CD4-positive, alpha-beta T cell (primary cell): Measurements from ENCODE around the gene ZNF81. TPM values are rescaled to one million over a fixed set of nuclear protein-coding genes. Genes with fewer than 3 reads are reported as not detected.
"Not testable (repeated sequence)": the region's sequence is repeated elsewhere in the genome, so short reads cannot be mapped to it uniquely, and the experiment has no call there.

Source experiments
- ATAC-seq: fragments of 200-7000 bp; cut with Tn5 transposase; one replicate; pipeline ENCODE4 v1.10.0; 2022; ENCODE audit warnings: mild to moderate bottlenecking; ENCODE audit not compliant: poor library complexity
- CTCF ChIA-PET: fragments of 350-600 bp; sonication (Branson Sonifier 250); formaldehyde crosslinking; loops from one replicate; lab custom pipeline; 2021; ENCODE audit warnings: antibody characterized with exemption, inconsistent platforms; lab: Charles Lee
- POLR2A ChIA-PET: fragments of 350-600 bp; sonication (Branson Sonifier 250); formaldehyde crosslinking; loops from one replicate; lab custom pipeline; 2021; ENCODE audit warnings: antibody characterized with exemption, inconsistent platforms; lab: Charles Lee
- DNase-seq, 14 experiments: peaks; one replicate each; pipeline ENCODE4 v3.0.0-alpha.2; 2013 to 2020; ENCODE audit warnings: mixed read lengths in 2 of 14
- H3K27ac ChIP-seq, 2 donors: one replicate each; pipeline versions ENCODE4 v1.5.1 to v1.7.0; 2013; ENCODE audit warnings: low read length in 2 of 2, low read depth in 1 of 2, mild to moderate bottlenecking in 1 of 2
- H3K27me3 ChIP-seq, 2 experiments: 1 replicate in 1 of 2; 2 replicates in 1 of 2; pipeline versions ENCODE4 v1.6.1 to v1.7.0; 2013; ENCODE audit warnings: low read length in 2 of 2, control low read depth in 1 of 2, mild to moderate bottlenecking in 1 of 2, moderate library complexity in 1 of 2; ENCODE audit not compliant: insufficient read depth in 2 of 2, control insufficient read depth in 1 of 2
- H3K36me3 ChIP-seq: one replicate; pipeline ENCODE4 v1.6.1; 2013; ENCODE audit warnings: low read length, control low read depth; ENCODE audit not compliant: insufficient read depth
- H3K4me1 ChIP-seq: one replicate; pipeline ENCODE4 v1.6.1; 2013; ENCODE audit warnings: low read length, control low read depth; ENCODE audit not compliant: insufficient read depth
- H3K4me3 ChIP-seq: one replicate; pipeline ENCODE4 v1.5.1; 2013; ENCODE audit warnings: mild to moderate bottlenecking, low read length, moderate library complexity
- H3K9me3 ChIP-seq, 2 experiments: 1 replicate in 1 of 2; 2 replicates in 1 of 2; pipeline versions ENCODE4 v1.6.1 to v1.7.0; 2013; ENCODE audit warnings: low read length in 2 of 2, mild to moderate bottlenecking in 2 of 2, control low read depth in 1 of 2, moderate library complexity in 1 of 2; ENCODE audit not compliant: control insufficient read depth in 1 of 2, insufficient read depth in 1 of 2
- H3K27ac Mint-ChIP-seq: one replicate; pipeline ENCODE4 v1.8.0; 2020; ENCODE audit warnings: mixed read lengths
- H3K27me3 Mint-ChIP-seq: one replicate; pipeline ENCODE4 v1.8.0; 2021; ENCODE audit warnings: mixed read lengths
- H3K36me3 Mint-ChIP-seq: one replicate; pipeline ENCODE4 v1.8.0; 2021; ENCODE audit warnings: low read depth, mixed read lengths
- H3K4me1 Mint-ChIP-seq: one replicate; pipeline ENCODE4 v1.8.0; 2021; ENCODE audit warnings: low read depth, mixed read lengths
- H3K4me3 Mint-ChIP-seq: one replicate; pipeline ENCODE4 v1.8.0; 2020; ENCODE audit warnings: mild to moderate bottlenecking, mixed read lengths
- H3K9me3 Mint-ChIP-seq: one replicate; pipeline ENCODE4 v1.8.0; 2020; ENCODE audit warnings: mixed read lengths
- intact Hi-C, 2 experiments: fragments of 100-400 bp; cut with DNase I in 1 of 2; cut with micrococcal nuclease in 1 of 2; formaldehyde crosslinking; loops; one replicate each; pipeline versions ENCODE4 v1.15.1 to v1.9.0; 2023 to 2025; cut with DNase I, micrococcal nuclease
- total RNA-seq, 174 experiments: library from RNA in 2 of 174; stranded (reverse) in 2 of 174; gene quantifications; one replicate each; pipeline ENCODE4 v1.2.3 and lab custom pipeline; 2021 to 2026
- TF ChIP-seq, protein P1 (sequence below): fragments of 200-600 bp; IDR thresholded peaks from one replicate; pipeline ENCODE4 v1.8.0; 2022; ENCODE audit warnings: antibody characterized with exemption, mild to moderate bottlenecking

The ZNF81 gene
- total RNA-seq, 2 experiments from 2014 or later, result 5.1 to 5.7 TPM

DNA sequence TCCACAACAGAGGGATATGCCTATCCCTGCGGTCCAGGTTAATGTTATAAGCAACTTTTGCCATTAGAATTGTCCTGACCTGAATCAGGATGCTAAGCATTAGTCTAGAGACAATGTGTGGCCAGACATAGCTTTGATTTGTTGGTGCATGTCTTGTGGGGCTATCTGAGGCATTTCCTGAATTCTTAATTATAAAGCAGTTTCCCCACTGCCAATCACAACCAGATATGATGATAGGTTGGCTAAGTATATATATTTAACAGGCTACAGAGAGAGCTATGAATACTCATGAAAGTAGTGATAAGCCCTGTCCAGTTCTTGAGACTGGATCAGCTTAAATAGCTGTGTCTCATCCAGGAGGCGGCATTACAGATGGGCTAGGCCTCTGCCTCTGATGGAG is 37.8 kb upstream of the ZNF81 start:
- ATAC-seq, result no peak
- Histone ChIP-seq H3K27ac (no peak overlapping the region), H3K4me3 (no peak overlapping the region), H3K36me3 (no peaks in the 10 kb centered on the region), H3K9me3 (no peaks in the 10 kb centered on the region), H3K4me1 (no peaks in the 10 kb centered on the region), H3K27me3 (no peaks in the 10 kb centered on the region)
- CTCF ChIA-PET, result no interaction called here
- TF ChIP-seq, protein P1, sequence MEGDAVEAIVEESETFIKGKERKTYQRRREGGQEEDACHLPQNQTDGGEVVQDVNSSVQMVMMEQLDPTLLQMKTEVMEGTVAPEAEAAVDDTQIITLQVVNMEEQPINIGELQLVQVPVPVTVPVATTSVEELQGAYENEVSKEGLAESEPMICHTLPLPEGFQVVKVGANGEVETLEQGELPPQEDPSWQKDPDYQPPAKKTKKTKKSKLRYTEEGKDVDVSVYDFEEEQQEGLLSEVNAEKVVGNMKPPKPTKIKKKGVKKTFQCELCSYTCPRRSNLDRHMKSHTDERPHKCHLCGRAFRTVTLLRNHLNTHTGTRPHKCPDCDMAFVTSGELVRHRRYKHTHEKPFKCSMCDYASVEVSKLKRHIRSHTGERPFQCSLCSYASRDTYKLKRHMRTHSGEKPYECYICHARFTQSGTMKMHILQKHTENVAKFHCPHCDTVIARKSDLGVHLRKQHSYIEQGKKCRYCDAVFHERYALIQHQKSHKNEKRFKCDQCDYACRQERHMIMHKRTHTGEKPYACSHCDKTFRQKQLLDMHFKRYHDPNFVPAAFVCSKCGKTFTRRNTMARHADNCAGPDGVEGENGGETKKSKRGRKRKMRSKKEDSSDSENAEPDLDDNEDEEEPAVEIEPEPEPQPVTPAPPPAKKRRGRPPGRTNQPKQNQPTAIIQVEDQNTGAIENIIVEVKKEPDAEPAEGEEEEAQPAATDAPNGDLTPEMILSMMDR, result no peak
- H3K4me1 Mint-ChIP-seq, result no peaks in the 10 kb centered on the region
- no peaks in the 10 kb centered on the region for H3K9me3 Mint-ChIP-seq
- no peaks in the 10 kb centered on the region for H3K27me3 Mint-ChIP-seq
- no peak overlapping the region for H3K4me3 Mint-ChIP-seq
- POLR2A ChIA-PET, result no interaction called here
- no peak for DNase-seq
- H3K27ac Mint-ChIP-seq, result no peak overlapping the region
- intact Hi-C loops, result no loop called here
- H3K36me3 Mint-ChIP-seq, result no peaks in the 10 kb centered on the region

DNA sequence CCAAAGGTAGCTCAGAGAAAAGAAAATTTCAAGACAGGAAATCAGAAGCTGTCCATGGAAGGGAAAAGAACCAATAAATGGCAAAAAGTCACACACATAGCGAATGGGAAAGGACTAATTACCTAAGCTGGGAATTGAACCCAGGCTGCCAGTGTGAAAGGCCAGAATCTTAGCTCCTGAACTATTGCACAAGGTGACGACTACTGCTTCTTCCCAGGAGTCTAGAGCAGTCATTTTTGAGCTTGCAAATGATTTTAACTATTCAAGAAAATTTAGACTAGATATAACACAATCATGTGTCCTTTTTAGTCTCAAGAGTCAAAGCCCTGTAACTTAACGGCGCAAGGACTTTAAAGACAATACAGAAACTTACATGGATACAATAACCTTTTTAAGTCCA is 34.1 kb upstream of the ZNF81 start:
- intact Hi-C loops, result no loop called here

DNA sequence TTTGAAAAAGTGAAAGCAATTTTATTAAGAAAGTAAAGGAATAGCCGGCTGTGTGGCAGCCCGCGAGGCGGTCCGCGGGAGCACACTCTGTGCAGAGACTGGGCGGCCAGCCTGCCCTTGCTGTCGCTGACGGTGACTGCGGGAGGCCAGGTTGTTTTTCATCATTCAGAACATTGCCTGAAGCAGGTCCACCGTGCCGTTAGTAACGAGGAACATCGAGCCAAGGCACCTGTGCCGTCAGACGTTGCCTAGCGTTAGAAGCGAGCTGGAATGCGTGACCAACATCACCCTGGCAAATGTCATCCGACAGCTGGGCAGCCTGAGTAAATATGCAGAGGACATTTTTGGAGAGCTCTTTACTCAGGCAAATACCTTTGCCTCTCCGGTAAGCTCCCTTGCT is 33.6 kb upstream of the ZNF81 start:
- H3K4me1 ChIP-seq, CTCF ChIA-PET, H3K4me1 Mint-ChIP-seq, H3K4me3 ChIP-seq, H3K36me3 Mint-ChIP-seq, H3K4me3 Mint-ChIP-seq, ATAC-seq, DNase-seq, H3K27me3 ChIP-seq, H3K27me3 Mint-ChIP-seq, H3K36me3 ChIP-seq, POLR2A ChIA-PET, H3K27ac ChIP-seq, H3K9me3 Mint-ChIP-seq, H3K9me3 ChIP-seq, H3K27ac Mint-ChIP-seq, intact Hi-C loops: not testable (repeated sequence)

More for the DNA sequence above, 34.1 kb upstream of the ZNF81 start:
- Histone ChIP-seq H3K36me3 (no peaks in the 10 kb centered on the region), H3K27ac (no peak overlapping the region), H3K4me3 (no peak overlapping the region), H3K27me3 (no peaks in the 10 kb centered on the region), H3K4me1 (no peaks in the 10 kb centered on the region), H3K9me3 (no peaks in the 10 kb centered on the region)
- H3K27ac Mint-ChIP-seq, result no peak overlapping the region
- H3K27me3 Mint-ChIP-seq, result no peaks in the 10 kb centered on the region
- ChIA-PET CTCF (no interaction called here), POLR2A (no interaction called here)
- H3K4me1 Mint-ChIP-seq, result no peaks in the 10 kb centered on the region
- ATAC-seq, result no peak
- H3K4me3 Mint-ChIP-seq, result no peak overlapping the region
- no peak for DNase-seq
- no peaks in the 10 kb centered on the region for H3K9me3 Mint-ChIP-seq
- H3K36me3 Mint-ChIP-seq, result no peaks in the 10 kb centered on the region
- TF ChIP-seq, protein P1, result no peak

DNA sequence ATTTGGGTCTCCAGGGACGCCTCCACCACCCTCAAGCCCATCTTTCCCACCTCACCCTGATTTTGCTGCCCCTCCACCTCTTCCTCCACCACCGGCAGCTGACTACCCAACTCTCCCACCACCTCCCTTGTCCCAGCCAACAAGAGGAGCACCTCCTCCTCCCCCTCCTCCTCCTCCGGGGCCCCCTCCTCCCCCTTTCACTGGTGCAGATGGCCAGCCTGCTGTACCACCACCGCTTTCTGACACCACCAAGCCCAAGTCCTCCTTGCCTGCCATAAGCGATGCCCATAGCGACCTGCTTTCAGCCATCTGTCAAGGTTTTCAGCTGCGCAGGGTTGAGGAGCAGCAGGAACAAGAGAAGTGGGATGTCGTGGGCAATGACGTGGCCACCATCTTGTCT is 32.4 kb upstream of the ZNF81 start:
- H3K27me3 ChIP-seq, result no peaks in the 10 kb centered on the region
- POLR2A ChIA-PET, result no interaction called here
- no peak overlapping the region for H3K4me3 Mint-ChIP-seq
- intact Hi-C loops, result no loop called here
- no peaks in the 10 kb centered on the region for H3K36me3 ChIP-seq
- H3K4me1 ChIP-seq, result no peaks in the 10 kb centered on the region
- DNase-seq (no peak), ATAC-seq (no peak)
- CTCF ChIA-PET, result no interaction called here
- H3K9me3 Mint-ChIP-seq, result no peaks in the 10 kb centered on the region
- H3K27me3 Mint-ChIP-seq, result no peaks in the 10 kb centered on the region
- H3K4me3 ChIP-seq, result no peak overlapping the region
- H3K36me3 Mint-ChIP-seq, result no peaks in the 10 kb centered on the region
- TF ChIP-seq, protein P1, result no peak
- no peaks in the 10 kb centered on the region for H3K9me3 ChIP-seq
- H3K27ac ChIP-seq, result no peak overlapping the region
- no peak overlapping the region for H3K27ac Mint-ChIP-seq
- no peaks in the 10 kb centered on the region for H3K4me1 Mint-ChIP-seq

DNA sequence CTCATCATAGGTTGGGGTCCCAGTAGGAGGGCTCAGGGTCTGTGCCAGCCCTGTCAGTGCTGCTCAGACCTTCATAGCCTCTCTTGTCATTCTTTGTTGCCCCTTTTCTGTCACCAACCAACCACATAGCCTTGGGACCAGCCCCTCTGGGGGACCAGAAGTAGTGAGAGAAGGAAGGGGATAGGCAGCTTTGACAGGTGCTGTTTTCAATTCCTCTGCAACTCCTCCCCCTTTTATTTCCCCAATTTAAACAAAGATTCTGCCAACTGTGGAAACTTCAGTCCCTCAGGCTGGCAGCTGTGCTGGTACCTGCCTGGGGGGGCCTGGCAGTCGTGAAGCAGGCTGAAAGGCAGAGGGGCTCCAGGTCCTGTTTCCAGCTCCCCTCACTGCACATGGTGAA is 30.9 kb upstream of the ZNF81 start:
- H3K27ac Mint-ChIP-seq, CTCF ChIA-PET, H3K4me3 ChIP-seq, H3K9me3 Mint-ChIP-seq, H3K36me3 ChIP-seq, H3K27me3 Mint-ChIP-seq, POLR2A ChIA-PET, H3K4me1 ChIP-seq, ATAC-seq, H3K4me3 Mint-ChIP-seq, H3K27ac ChIP-seq, H3K9me3 ChIP-seq, DNase-seq, intact Hi-C loops, H3K27me3 ChIP-seq, H3K36me3 Mint-ChIP-seq, H3K4me1 Mint-ChIP-seq: not testable (repeated sequence)
